HG02678 (cell line): ENCODE results near the gene RAD51B.
A peak's percentile ranks its signal among the peaks of the same experiment; 100 is the strongest.

Experiments used
- ATAC-seq: cut with Tn5 transposase; IDR thresholded peaks from one replicate; pipeline ENCODE4 v1.9.1; 2021; ENCODE audit warnings: mild to moderate bottlenecking, moderate library complexity; ENCODE audit not compliant: unreplicated experiment

Gene RAD51B

DNA sequence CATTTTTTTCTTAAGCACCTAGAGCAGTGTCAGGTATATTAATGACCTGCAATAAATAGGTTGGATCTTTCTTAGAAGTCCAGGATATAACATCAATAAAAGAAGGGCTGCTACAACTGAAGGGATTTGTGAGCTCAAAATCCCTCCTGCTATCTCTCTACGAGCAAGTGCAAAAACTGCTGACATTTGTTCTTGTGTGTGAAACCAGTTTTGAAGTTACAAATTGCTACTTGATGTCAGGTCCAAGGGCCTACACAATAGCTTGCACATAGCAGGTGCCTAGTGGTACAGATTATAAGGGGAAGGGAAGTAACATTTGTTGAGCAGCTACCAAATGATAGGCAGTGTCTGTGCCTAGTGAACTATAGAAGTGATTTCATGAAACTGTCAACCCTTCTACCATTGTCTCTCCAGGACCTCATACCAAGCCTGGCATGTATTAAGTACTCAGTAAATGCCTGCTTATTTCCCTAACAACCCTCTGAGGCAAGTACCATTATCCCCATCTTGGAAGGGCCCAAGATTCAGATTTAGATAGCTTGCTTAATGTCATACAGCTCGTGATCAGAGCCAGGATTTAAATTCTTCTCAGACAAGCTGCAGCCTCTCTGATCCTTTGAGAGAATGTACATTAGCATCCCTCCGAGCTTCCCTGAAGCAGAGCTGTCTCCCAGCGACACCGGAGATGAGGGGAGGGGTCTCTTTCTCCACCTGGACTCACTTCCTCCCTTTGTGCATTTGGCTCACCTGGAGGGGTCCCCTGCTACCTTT lies 673.0 kb downstream of the RAD51B start:
- no peak for ATAC-seq

DNA sequence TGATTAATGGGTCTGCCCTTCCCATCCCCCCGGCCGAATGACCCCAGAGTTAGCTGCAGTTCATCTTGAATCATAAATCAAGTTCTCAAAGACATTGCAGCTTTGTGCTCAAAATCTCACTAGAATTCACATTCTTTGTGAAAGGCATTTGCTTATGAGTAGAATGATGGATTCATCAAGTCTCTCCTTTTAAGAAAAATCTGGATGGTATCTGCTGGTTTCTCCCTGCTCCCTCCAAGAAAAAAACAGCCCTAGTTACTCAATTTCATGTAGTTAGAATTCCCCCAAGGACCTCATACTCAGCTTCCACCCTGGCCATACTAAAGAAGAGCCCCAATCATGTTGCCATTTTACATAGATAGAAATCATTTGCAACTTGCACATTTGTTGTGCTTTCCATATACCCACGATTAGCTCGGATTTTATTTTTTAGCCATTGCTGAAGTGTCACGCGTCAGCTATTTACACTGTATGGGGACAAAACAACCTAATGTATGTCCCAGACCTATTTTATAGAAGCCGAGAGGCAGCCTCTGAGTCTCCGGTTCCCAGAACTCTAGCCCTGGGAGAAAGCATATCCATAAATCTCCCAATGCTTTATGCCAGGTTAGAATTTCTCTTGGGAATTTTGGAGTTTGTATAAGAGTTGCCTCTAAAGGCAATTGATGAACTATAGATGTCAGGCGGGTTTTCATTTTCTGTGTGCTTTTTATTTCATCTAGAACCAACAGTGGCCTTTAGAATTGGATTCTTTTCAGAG lies 673.8 kb downstream of the RAD51B start:
- no peak for ATAC-seq

DNA sequence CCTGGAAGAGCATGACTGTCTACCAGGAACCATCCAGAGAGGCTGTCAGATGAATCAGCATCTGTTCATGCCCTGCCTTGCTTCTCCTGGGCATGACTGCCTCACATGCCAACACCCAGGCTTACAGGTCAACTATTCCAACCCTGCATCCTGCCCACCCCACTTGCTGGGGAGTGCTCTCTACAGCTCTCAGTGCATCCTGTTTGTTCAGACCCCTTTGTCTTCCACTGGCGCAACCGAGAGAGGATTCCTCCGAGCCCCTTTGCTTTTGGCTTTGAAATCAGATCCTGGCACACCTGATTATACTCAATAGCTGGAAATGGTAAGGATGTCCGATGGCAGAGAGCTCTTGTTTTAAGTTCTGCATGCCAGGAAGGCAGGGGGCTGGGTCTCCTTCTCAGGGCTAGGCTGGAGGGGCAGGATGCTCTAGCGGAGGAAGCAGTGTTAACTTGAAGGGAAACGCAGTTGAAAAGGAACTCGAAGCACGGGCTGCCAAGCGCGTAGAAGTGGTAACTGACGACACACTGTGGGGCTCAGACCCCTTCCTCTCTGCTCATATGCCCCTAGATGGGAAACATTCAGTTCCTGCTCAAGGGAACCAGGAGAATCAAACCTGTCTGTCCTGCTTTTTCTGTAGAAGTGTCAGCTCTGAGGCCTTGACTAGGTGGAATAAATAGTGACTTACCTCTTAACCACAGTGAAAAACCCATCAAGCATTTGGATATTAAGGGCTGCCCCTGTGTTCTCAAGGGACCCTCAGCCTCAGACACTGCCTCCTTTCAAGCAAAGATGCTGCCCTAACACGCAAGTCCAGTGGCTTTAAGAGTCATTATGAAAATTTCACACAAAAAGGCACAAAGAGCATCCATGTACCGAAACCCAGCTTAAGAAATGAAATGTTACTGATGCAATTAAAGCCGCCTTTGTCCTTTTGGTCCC lies 675.8 kb downstream of the RAD51B start:
- ATAC-seq: peak; percentile 67

DNA sequence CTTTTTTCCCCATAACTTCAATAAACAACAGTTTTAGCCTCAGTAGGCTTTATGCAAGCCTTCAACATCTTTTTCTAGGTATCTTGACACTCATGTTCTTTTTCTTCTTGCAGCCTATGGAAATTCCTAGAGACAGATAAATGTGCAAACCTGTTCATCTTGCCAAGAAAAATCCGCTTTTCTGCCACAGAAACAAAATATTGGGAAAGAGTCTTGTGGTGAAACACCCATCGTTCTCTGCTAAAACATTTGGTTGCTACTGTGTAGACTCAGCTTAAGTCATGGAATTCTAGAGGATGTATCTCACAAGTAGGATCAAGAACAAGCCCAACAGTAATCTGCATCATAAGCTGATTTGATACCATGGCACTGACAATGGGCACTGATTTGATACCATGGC lies 677.4 kb downstream of the RAD51B start:
- ATAC-seq: no peak

DNA sequence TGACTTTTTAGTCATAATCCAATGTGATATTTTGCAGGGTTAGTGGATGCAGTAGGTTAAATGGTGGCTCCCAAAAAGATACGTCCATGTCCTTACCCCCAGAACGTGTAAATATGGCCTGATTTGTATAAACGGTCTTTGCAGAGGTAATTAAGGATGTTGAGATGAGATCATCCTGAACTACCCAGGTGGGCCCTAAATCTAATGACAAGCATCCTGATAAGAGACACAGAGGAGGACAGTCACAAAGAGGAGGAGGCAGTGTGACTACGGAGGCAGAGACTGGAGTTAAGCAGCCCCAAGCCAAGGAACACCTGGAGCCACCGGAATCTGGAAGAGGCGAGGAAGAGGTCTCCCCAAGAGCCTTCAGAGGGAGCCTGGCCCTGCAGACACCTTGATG lies 679.9 kb downstream of the RAD51B start:
- ATAC-seq: no peak

DNA sequence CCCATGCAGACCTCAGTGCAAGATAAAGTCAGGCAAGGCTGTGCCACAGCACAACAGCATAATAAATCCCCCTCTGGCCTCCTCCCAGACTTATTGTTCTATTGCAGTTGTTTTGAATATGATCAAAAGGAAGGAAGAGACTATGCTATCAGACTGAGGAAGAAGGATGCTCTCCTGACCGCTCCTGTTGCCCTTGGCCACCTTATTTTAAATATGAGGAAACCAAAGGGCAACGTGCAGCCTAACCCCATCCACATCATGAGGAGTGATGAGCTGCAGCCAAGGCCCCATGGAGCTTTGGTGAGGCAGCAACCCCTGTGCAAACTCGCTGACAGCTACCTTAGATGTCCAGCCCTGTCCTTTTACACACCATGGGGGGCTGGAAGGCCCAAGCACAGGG lies 681.6 kb downstream of the RAD51B start:
- no peak for ATAC-seq

DNA sequence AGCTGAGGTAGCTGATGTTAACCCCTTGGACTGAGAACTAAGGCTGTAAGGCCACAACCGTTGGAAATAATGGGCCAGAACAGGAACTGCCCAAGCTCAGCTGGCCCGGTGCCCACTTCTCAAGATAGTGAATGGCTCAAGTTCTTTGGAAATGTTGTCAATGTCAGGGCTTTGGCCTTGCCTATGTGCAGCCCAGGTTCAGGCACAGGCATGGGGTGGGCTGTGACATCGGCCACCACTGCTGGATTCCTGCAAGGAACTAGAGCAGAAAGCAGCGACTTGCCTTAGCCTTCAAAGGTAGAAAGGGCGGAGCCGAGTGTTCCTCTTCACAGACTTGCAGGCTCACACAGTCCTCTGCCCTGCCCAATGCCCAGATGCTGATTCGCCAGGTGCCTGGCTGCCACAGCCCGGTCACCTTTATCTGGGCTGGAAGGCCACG lies 682.1 kb downstream of the RAD51B start:
- ATAC-seq: no peak

DNA sequence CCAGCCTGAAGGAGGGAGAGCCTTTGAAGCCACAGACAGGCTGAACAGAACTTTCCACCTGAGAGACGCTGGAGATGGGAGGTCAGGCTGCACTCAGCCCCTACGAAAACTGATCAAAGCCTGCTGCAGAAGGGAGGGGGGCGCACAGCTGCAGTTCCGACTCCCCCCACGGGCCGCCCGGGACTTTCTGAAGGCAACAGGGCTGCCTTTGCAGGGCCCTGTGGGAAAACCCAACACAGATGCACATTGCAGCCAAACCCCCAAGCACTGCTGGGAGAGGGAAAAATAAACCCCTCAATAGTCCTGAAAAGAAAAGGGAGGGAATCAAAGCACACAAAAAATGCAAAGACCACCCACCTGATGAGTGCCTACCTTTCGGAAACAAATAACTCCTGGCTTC lies 682.7 kb downstream of the RAD51B start:
- no peak for ATAC-seq

DNA sequence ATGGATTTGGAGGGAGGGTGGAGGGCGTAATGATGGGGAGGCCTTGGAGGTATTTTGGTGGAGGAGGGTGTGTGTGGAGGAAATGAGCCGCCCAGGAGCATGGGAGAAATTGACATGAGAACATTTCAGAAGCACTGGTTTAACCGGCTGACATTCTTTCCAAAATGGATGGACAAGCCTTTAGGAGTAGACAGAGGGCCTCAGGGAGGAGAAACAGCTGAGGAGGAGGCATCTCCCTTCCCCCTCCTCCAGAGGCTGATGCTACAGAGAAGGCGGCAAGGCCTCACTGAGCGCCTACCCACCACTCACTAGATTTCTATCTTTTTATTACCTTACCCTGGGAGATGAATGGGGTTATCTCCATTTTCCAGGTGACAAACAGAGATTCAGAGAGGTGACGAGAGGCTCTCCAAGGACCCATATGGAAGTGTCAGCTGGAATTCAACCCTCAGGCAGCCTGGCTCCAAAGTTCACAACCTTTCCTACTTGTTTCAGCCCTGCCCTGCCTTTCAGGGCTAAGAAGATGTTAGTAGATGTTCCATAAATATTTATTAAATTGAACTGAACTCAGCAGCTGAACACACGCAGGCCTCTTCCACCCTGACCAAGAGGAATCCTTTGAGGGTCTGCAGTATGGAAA lies 683.7 kb downstream of the RAD51B start:
- ATAC-seq: no peak

DNA sequence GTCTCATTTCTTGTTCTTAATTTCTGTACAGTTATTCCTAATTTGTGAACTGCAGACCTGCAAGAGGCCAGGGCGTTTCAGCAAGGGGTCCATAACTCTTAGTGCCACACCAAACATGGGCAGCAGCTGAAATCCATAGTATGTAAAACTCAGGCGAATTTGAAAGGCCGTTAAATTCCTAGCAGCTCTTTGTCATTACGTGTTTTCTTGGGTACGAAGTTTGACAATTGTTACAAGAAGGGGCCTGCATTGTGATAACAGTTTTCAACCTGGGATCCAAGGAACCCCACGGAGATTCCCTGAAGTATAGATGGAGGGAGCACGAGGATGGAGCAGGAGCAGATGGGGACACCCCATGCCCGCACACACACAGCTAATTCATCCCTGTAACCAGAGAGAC lies 685.3 kb downstream of the RAD51B start:
- ATAC-seq: no peak

DNA sequence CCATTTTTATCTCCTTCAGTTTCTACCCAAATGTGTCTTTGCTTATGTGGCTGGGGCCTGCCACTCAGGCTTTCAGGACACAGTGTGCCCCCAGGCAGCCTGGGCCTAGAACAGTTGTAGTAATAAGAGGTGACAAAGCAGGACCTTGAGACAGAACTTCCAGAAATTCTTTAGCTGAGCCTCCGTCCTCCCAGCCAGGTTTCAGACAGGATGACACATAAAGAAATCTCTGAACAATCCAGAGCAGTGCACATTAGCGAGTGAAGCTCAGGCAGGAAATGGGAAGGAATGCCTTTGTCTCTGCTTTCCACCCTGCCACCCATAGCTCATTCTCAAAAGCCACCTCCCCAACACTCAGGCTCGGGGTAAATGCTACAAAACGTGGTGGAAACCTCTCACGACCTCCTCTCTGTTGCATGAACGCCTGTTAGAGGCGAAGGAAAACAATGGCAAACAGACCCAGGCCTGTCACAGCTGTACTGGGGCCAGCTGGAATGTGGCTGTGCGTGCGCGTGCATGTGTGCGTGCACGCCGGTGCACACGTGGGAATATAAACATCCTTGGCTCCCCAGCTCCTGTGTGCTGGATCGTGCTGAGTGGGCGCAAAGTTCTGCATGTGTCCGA lies 686.6 kb downstream of the RAD51B start:
- peak; percentile 22 for ATAC-seq

DNA sequence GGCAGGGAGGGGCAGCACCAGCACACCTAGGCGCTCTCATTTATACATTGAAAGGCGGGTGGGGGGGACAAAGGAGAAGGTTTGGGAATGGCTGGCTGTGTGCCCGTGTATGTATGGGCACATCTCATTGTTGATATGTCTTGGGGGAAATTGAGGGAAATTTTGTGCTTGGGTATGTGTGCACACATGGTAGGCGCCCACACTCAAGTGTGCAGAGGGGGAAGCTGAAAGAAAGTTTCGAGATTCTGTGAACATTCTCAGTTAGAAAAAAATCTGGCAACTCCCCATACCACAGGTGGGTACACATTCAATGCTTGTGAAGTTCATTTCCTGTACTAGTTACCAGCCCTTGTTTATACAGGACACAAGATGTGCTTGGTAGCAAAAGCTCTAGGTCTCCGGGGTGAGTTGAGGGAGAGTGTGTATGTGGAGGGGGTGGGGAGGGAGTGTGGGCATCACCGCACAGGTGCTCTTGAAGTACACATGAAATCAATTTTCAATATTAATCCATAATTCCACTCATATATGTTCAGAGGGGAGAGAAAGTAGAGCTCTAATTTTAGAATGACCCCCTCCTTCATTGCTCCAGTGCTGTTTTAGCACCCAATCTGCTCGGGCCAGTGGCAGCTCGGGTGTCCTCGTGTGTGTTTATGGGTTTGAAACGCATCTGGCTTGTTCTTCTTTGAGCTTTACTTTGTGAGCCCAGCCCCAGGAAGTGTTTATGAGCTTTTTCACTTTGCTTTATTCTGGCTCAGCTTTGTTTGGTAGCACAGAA lies 687.3 kb downstream of the RAD51B start:
- ATAC-seq: peak; percentile 69

DNA sequence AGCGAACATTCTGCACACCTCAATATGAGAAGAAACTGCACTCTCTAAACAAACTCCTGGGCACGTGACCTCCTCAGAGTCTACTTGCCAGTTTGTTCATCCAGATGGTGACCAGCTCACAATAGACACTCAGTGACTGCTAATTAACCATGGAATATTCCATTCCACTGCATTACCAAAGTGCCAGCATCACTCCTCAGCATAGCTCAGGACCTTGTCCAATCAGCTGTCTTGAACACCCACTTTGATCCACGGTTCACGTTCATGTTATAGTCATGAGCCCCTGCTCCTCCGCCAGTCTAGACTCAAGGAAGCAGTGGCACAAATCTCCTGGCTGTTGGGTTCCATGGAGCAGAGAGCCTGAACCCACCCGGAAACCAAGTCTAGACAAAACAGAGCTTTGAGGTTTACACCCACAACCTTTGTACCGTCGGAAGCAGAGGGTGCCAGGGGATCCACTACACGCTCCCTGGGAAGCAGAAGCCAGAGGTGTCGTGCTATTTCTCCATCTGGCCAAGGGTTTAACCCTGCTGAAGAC lies 688.0 kb downstream of the RAD51B start:
- no peak for ATAC-seq

DNA sequence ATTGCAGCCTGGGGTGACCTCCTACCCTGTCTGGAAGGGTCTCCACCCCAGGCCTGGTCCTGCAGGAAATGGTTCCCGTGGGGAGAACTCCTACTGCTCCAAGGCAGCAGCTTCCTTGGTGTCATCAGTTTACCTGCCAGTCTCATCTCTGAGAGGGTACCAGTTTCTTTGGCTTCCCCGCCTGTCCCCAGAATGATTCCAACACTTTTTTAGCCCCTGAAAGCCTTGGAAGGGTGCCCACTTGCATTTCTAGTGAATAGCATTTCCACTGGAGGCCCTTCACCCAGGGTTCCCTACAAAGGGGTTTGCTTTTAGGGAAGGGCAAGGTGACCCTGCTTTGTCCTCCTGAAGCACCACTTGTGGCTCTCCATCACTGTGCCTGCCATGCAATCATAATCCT lies 689.0 kb downstream of the RAD51B start:
- no peak for ATAC-seq

DNA sequence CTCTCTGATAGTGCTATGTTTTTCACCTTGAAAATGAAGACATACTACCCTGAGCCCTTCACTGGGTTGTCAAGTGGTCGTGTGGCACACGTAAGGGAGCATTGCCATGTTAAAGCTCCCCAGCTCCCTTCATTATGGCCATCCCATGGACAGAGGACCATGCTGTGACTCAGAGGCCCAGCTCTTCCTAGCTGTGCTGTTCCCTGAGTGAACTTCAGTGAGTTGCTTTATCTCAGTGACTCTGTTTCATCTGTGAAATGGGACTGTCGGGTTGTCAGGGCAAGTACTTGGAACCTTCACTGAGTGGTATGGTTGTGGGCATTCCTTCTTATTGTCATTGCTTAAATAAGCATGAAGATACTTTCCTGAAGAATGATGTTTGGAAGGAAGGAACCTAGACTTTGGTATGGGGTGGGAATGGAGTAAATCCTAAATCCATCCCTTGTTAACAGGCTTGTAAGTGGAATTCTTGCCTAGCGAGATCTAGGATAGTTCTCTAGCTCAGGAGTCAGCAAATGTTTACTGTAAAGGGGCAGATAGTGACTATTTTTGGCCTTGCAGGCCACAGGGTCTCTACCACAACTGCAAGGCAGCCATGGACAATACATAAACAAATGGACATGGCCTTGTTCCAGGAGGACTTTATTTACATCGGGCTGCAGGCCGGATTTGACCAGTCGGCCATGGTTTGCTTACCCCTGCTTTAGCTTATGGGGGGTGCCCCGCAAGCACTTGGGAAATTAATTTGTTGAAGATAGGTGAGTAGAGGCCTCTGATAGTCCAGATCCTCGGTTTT lies 689.8 kb downstream of the RAD51B start:
- no peak for ATAC-seq

DNA sequence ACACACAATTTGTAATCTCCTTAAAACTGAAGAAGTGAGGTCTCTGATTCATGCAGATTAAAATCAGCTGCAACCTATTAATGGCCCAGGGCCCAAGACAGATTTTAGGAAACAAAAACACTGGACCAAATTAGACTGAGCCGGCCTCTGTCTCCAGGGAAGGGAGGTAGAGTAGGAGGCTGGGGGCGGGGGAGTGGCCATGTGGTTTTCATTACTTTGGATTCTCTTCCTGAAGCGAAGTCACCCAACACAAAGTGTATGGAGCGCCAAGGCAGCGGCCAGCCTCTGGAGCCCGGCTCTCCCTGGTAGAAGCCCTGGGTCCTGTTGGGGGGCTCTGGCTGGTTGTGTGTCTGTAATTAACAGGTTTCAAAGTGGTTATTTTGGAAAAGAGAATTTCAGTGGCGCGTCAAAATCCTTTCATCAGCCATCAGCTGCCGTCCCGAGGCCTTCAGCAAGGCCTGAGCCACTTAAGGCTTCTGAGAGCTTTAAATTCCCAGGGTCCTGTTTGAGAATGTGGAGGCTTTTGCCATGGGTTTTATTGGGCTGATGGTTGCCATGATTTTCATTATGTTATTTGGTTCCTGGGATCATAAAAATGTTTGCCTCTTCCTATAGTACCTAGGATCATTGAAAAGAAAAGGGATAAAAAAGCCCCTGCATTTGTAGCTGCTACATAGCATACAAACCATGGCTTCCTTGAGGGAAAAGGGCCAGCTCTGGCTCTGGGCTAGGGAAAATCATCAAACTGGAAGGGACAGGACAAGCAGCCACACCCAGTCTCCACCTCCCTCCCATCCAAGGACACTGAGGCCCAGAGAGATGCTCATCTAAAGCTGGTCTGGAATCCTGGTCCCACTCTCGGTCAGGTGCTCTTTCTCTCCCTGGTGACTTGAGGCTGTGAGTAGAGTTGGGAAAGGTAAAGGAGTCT lies 690.9 kb downstream of the RAD51B start:
- ATAC-seq: no peak
